Epithelial cell of esophagus (primary cell): ENCODE data around the gene TMEM40.
"Not testable (repeated sequence)": the region's sequence is repeated elsewhere in the genome, so short reads cannot be mapped to it uniquely, and the experiment has no call there.

Experiments
- DNase-seq: peaks from one replicate; pipeline ENCODE4 v3.0.0; 2010; ENCODE audit warnings: low read depth
- H3K4me3 ChIP-seq: 2 replicates; pipeline ENCODE4 v1.5.1; 2011; ENCODE audit warnings: mild to moderate bottlenecking, low read length, control low read depth
- TF ChIP-seq, protein P1 (sequence below): IDR thresholded peaks from 2 replicates; pipeline ENCODE4 v1.5.1; 2011; ENCODE audit warnings: low read depth, mild to moderate bottlenecking, low read length, control low read depth, inconsistent platforms; ENCODE audit not compliant: insufficient read depth; ENCODE audit errors: missing control alignments

The TMEM40 gene

DNA sequence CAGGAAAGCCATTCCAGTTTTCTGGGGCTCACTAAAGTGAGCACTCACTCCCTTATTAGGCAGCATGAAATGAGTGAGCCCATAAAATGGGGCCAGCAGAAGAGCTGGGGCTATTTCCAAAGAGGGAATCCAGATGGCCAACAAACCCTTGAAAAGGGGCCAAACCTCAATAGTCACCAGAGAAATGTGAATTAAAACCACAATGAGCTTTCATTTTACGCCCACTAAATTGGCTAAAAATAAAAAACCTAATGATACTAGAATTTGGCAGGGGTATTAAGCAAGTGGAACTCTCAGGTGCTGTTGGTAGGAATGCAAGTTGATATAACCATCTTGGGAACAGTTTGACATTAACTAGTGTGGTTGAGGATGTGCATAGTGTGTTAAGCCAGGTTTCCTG lies 53.1 kb downstream of the TMEM40 start:
- TF ChIP-seq, protein P1, sequence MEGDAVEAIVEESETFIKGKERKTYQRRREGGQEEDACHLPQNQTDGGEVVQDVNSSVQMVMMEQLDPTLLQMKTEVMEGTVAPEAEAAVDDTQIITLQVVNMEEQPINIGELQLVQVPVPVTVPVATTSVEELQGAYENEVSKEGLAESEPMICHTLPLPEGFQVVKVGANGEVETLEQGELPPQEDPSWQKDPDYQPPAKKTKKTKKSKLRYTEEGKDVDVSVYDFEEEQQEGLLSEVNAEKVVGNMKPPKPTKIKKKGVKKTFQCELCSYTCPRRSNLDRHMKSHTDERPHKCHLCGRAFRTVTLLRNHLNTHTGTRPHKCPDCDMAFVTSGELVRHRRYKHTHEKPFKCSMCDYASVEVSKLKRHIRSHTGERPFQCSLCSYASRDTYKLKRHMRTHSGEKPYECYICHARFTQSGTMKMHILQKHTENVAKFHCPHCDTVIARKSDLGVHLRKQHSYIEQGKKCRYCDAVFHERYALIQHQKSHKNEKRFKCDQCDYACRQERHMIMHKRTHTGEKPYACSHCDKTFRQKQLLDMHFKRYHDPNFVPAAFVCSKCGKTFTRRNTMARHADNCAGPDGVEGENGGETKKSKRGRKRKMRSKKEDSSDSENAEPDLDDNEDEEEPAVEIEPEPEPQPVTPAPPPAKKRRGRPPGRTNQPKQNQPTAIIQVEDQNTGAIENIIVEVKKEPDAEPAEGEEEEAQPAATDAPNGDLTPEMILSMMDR: no peak
- no peak overlapping the region for H3K4me3 ChIP-seq
- DNase-seq: no peak

DNA sequence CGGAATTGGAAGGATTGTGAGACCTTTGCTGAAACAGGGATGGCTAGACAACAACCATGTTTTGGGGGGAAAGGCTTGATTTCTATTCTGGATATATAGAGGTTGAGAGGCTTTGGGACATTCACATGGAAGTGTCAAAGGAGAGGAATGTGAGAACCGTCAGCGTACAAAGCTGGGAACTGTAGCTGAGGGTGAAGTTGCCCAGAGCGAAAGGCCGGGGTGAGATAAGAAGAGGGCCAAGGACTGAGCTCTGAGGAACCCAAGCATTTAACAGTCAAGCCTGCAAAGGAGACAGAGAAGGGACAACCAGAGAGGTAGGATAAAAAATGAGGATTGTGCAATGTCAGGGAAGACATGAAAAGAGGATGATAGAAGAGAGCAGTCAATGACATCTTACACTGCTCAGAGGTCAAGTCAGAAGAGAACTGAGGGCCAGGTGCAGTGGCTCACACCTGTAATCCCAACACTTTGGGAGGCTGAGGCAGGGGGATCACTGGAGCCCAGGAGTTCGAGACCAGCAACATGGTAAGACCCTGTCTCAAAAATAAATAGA lies 53.6 kb downstream of the TMEM40 start:
- H3K4me3 ChIP-seq: no peak overlapping the region
- no peak for DNase-seq
- TF ChIP-seq, protein P1: no peak

DNA sequence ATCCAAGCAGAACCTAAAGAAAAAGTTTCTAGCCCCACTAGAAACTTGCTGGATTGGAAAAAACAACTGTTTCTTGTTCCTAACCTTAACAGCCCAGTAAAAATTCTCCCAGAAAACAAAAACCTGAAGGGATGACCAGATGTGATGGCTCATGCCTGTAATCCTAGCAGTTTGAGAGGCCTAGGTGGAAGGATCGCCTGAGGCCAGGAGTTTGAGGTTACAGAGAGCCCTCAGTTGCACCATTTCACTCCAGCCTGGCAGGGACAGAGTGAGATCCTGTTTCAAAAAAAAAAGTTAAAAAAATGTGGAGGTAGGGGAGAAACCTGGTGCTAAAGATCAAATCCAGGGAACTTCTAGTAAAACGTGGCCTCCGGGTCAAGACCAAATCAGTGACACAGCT lies 56.6 kb downstream of the TMEM40 start:
- TF ChIP-seq, protein P1: no peak
- no peak overlapping the region for H3K4me3 ChIP-seq
- DNase-seq: no peak

DNA sequence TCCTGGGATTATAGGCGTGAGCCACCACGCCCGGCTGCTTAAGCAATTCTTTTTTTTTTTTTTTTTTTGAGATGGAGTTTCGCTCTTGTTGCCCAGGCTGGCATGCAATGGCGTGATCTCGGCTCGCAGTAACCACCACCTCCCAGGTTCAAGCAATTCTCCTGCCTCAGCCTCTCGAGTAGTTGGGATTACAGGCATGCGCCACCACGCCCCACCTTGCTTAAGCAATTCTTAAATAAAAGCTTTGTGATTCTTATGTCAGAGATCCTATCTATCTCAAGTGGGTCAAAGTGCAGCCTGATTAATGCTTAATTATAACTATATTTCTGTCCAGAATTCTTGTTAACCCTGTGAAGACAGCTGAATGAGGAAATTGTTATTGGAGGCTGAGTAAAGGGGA lies 57.5 kb downstream of the TMEM40 start:
- peak; percentile 44 for DNase-seq
- not testable (repeated sequence) for H3K4me3 ChIP-seq

DNA sequence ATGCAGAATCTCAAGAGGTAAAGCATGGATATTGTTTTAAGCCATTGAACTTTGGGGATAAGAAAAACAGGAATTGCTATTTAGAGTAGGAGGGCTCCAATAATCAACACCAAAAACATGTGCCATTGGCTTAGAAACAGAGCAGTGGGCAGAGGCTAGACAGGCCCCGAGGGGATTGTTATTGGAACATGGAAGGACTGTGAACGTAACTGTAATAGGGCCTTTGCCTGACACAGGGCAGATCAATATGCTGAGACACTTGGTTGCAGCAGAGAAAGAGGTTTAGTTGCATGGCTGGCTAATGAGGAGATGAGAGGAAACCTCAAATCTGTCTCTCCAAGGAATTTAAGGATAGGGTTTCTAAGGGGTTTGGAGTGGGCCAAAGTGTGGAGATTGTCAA lies 58.3 kb downstream of the TMEM40 start:
- H3K4me3 ChIP-seq: no peak overlapping the region
- TF ChIP-seq, protein P1: no peak
- DNase-seq: no peak

DNA sequence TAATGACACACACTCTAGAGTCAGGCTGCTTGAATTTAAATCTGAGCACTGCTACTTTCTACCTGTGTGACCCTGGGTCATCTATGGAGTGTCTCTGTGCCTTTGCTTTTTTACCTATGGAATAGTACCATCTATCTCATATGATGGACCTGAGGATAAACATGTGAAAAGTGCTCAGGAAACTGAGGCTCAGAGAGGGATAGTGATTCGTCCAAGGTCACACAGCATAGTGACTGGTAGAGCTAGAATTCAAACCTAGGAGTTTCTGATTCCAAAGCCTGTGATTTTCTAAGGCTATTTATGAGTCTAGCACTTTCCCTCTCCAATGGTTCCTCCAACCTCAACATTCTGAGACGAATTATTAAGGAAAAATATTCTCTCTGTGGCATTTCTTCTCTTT lies 63.1 kb downstream of the TMEM40 start:
- H3K4me3 ChIP-seq: no peak overlapping the region
- TF ChIP-seq, protein P1: no peak
- no peak for DNase-seq

DNA sequence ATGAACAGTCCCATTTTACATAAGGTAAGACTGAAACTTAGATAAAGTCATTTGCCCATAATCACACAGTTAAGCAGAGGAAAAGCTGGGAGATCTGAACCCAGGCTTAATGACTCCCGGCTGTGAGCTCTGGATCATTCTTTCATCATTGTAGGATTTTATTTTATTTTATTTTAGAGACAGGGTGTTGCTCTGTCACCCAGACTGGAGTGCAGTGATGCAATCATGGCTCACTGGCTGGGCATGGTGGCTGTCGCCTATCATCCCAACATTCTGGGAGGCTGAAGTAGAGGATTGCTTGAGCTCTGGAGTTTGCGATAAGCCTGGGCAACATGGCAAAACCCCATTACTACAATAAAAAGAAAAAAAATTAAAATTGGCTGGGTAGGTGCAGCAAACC lies 63.9 kb downstream of the TMEM40 start:
- H3K4me3 ChIP-seq: no peak overlapping the region
- no peak for DNase-seq
- TF ChIP-seq, protein P1: no peak
